Stimulated activated memory B cell treated with anti-CD40 and anti-IgM and Interleukin-4, amounts not matched to agents 10 μg/mL and 1 μg/mL and 100 μg/mL, for 72 hours (primary cell): ENCODE data around the gene TRIM13.
"Not testable (repeated sequence)": the region's sequence is repeated elsewhere in the genome, so short reads cannot be mapped to it uniquely, and the experiment has no call there.

ENCODE experiments used
- ATAC-seq: fragments of 150-1000 bp; cut with Tn5 transposase; 2 replicates; pipeline ENCODE4 v1.10.0; 2021
- H3K27ac Mint-ChIP-seq: one replicate; pipeline ENCODE4 v1.8.0; 2022; ENCODE audit warnings: mild to moderate bottlenecking, mixed read lengths
- H3K27me3 Mint-ChIP-seq: one replicate; pipeline ENCODE4 v1.8.0; 2022; ENCODE audit warnings: mixed read lengths
- H3K36me3 Mint-ChIP-seq: one replicate; pipeline ENCODE4 v1.8.0; 2022; ENCODE audit warnings: mixed read lengths
- H3K4me1 Mint-ChIP-seq: one replicate; pipeline ENCODE4 v1.8.0; 2022; ENCODE audit warnings: mixed read lengths
- H3K4me3 Mint-ChIP-seq: one replicate; pipeline ENCODE4 v1.8.0; 2022; ENCODE audit warnings: mild to moderate bottlenecking, moderate library complexity, mixed read lengths
- H3K9me3 Mint-ChIP-seq: one replicate; pipeline ENCODE4 v1.8.0; 2022; ENCODE audit warnings: mixed read lengths

The TRIM13 gene

GRCh38 chr13:50015750-50016149 lies 18.9 kb downstream of the TRIM13 start:
- H3K27me3 Mint-ChIP-seq = no peaks in the 10 kb centered on the region
- H3K4me3 Mint-ChIP-seq = no peak overlapping the region
- peak overlapping the region; percentile 24 for H3K27ac Mint-ChIP-seq
- H3K9me3 Mint-ChIP-seq = no peaks in the 10 kb centered on the region
- ATAC-seq = no peak
- H3K4me1 Mint-ChIP-seq = peaks cover 37% of the 10 kb centered on the region
- H3K36me3 Mint-ChIP-seq = peaks cover 66% of the 10 kb centered on the region

GRCh38 chr13:50016444-50016843 lies 19.6 kb downstream of the TRIM13 start:
- Mint-ChIP-seq H3K9me3 (no peaks in the 10 kb centered on the region), H3K4me3 (no peak overlapping the region), H3K4me1 (peaks cover 37% of the 10 kb centered on the region), H3K27me3 (no peaks in the 10 kb centered on the region), H3K27ac (peak overlapping the region; percentile 24), H3K36me3 (peaks cover 64% of the 10 kb centered on the region)
- no peak for ATAC-seq

- Mint-ChIP-seq H3K36me3 (peaks cover 50% of the 10 kb centered on the region), H3K9me3 (no peaks in the 10 kb centered on the region), H3K4me3 (no peak overlapping the region), H3K27ac (no peak overlapping the region), H3K4me1 (peaks cover 33% of the 10 kb centered on the region), H3K27me3 (no peaks in the 10 kb centered on the region)
- ATAC-seq = no peak
Observed at GRCh38 chr13:50017819-50018218, 21.0 kb downstream of the TRIM13 start.

- Mint-ChIP-seq H3K36me3 (peaks cover 22% of the 10 kb centered on the region), H3K27ac (no peak overlapping the region), H3K27me3 (no peaks in the 10 kb centered on the region), H3K4me1 (peaks cover 28% of the 10 kb centered on the region), H3K4me3 (no peak overlapping the region), H3K9me3 (no peaks in the 10 kb centered on the region)
- no peak for ATAC-seq
Observed at GRCh38 chr13:50025436-50025835, 28.6 kb downstream of the TRIM13 start.

DNA sequence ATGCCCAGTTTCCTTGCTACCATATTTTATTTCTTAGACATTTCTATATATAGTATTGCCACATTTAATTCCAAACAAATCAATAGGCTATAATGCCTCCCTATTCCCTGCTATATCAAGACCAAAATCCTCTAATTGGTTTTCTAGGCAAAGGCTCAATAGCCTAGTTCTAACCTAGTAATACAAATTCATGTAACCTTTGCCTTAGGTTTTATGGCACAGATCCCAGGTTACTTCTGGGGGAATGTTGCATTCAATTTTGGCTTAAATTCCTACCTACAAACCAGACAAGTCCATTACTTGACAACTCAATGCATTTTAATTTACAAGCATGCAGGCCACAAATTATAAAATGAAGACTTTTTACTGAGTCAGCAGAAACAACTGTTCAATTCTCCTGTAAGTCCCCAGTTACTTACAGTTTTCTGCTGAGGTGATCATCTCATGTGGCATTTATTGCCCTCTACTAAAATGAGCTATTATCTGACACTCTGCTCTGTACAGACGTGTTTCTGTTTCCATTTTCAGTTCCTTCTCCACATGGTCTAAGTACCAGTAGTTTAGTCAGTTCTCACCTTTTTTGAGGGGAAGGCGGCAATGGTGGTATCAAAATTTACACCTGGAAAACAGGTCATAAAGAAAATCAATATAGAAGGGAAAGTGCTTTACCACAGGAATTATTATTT lies 30.1 kb downstream of the TRIM13 start:
- Mint-ChIP-seq H3K27ac (peak overlapping the region; percentile 27), H3K9me3 (no peaks in the 10 kb centered on the region), H3K4me1 (peaks cover 28% of the 10 kb centered on the region), H3K36me3 (peaks cover 18% of the 10 kb centered on the region), H3K27me3 (no peaks in the 10 kb centered on the region), H3K4me3 (no peak overlapping the region)
- ATAC-seq = peak; percentile 99

DNA sequence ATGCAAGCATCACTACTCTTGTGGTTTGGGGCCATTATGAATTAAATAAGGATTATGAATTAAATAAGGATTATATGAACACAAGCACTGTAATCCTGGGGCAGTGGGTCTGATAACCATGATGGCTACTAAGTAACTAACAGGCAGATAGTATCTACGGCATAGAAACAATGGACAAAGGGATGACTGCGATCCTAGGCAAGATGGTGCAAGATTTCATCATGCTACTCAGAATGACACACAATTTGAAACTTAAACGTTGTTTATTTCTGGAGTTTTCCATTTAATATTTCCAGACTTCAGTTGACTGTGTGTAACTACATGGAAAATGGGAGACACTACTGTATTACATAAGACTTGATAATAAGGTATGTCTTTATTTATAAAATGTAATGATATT lies 33.5 kb downstream of the TRIM13 start:
- Mint-ChIP-seq H3K27ac (no peak overlapping the region), H3K4me1 (peaks cover 38% of the 10 kb centered on the region), H3K27me3 (no peaks in the 10 kb centered on the region), H3K9me3 (no peaks in the 10 kb centered on the region), H3K4me3 (no peak overlapping the region), H3K36me3 (peaks cover 8% of the 10 kb centered on the region)
- ATAC-seq = no peak

DNA sequence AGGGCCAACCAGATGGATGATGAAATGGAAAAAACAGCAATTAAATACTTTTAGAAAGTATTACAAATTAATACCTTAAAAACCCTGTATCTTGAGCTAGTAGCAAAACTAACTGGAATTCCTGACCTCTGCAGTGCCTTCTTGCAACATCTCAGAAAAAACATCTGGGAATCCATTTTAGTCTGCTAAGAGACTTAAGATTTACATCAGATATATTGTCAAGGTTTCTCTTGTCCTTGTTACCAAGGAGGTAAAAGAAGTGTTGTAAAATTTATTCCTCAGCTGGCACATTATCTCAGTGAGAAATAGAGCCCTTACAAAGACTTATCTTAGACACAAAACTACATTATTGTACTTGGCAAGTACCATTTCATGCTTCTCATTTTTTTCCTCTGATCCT lies 36.9 kb downstream of the TRIM13 start:
- ATAC-seq = no peak
- H3K9me3 Mint-ChIP-seq = no peaks in the 10 kb centered on the region
- no peaks in the 10 kb centered on the region for H3K27me3 Mint-ChIP-seq
- H3K4me1 Mint-ChIP-seq = peaks cover 17% of the 10 kb centered on the region
- H3K36me3 Mint-ChIP-seq = no peaks in the 10 kb centered on the region
- H3K27ac Mint-ChIP-seq = no peak overlapping the region
- no peak overlapping the region for H3K4me3 Mint-ChIP-seq

- no peaks in the 10 kb centered on the region for H3K27me3 Mint-ChIP-seq
- H3K4me1 Mint-ChIP-seq = peaks cover 11% of the 10 kb centered on the region
- H3K4me3 Mint-ChIP-seq = no peak overlapping the region
- H3K27ac Mint-ChIP-seq = no peak overlapping the region
- H3K9me3 Mint-ChIP-seq = no peaks in the 10 kb centered on the region
- H3K36me3 Mint-ChIP-seq = peaks cover 8% of the 10 kb centered on the region
- ATAC-seq = no peak
Observed at GRCh38 chr13:50037788-50038187, 40.9 kb downstream of the TRIM13 start.

DNA sequence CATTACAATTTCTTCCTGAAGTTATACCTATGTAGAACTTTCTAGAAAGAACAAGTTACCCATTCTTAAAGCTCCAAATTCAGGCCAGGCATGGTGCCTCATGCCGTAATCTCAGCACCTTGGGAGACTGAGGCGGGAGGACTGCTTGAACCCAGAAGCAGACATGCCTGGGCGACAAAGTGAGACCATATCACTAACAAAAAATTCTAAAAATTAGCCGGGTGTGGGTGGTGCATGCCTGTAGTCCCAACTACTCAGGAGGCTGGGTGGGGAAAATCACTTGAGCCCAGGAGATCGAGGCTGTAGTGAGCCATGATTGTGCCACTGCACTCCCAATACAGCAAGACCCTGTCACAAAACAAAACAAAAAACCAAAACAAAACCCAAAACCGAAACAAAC lies 41.4 kb downstream of the TRIM13 start:
- H3K4me1 Mint-ChIP-seq = peaks cover 8% of the 10 kb centered on the region
- no peak for ATAC-seq
- no peaks in the 10 kb centered on the region for H3K9me3 Mint-ChIP-seq
- no peak overlapping the region for H3K27ac Mint-ChIP-seq
- no peak overlapping the region for H3K4me3 Mint-ChIP-seq
- peaks cover 12% of the 10 kb centered on the region for H3K36me3 Mint-ChIP-seq
- H3K27me3 Mint-ChIP-seq = no peaks in the 10 kb centered on the region

DNA sequence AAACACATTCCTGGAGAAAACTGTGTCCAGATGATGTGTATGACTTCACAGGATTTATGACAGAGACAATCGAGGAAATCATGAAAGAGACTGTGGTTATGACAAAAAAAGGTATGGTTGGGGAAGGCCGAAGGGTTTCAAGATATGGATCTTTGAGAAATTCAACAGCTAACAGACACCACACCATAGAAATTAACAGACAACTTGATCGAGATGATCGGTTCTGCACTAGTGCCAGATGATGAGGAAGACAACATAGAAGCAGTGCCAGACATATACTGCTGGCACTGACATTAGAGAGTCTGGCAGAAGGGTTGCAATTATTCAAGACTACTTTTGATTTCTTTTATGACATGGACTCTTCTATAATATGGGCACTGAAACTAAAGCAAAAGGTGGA lies 55.6 kb downstream of the TRIM13 start:
- Mint-ChIP-seq H3K27me3 (no peaks in the 10 kb centered on the region), H3K36me3 (peaks cover 33% of the 10 kb centered on the region), H3K4me1 (peaks cover 24% of the 10 kb centered on the region), H3K9me3 (peaks cover 3% of the 10 kb centered on the region), H3K4me3 (no peak overlapping the region), H3K27ac (no peak overlapping the region)
- ATAC-seq = no peak

DNA sequence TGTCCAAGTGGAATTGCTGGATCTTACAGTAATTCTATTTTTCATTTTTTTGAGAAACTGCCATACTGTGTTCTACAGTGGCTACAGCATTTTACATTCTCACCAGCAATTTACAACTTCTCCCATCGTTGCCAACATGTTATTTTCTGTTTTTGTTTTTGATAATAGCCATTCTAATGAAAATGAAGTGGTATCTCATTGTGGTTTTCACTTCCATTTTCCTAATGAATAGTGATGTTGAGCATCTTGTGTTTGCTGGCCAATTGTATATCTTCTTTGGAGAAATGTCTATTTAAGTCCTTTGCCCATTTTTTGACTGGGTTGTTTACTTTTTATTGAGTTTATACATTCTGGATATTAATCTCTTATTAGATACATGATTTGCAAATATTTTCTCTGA lies 57.0 kb downstream of the TRIM13 start:
- Mint-ChIP-seq H3K27me3 (no peaks in the 10 kb centered on the region), H3K4me1 (peaks cover 24% of the 10 kb centered on the region), H3K36me3 (peaks cover 39% of the 10 kb centered on the region), H3K4me3 (no peak overlapping the region), H3K27ac (peak overlapping the region; percentile 8), H3K9me3 (peaks cover 3% of the 10 kb centered on the region)
- ATAC-seq = no peak

DNA sequence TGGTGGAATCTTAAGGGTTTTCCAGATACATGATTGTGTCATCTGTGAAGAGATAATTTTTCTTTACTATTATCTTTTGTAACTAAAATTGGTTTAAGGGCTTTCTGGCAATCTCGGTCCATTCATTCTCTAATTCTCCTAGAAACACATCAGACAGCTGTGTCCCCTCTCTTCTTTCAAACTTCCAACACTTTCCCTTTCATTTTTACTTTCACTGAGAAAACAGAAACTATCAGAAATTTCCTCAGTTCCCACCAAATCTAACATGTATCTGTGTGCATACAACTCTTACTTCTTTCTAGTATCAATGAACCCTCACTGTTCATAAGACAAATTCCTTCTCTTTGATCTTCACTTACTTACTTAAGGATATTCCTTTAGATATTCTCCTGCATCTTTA lies 58.6 kb downstream of the TRIM13 start:
- Mint-ChIP-seq H3K27ac (no peak overlapping the region), H3K36me3 (peaks cover 42% of the 10 kb centered on the region), H3K4me1 (peaks cover 24% of the 10 kb centered on the region), H3K9me3 (peaks cover 3% of the 10 kb centered on the region), H3K27me3 (no peaks in the 10 kb centered on the region), H3K4me3 (no peak overlapping the region)
- ATAC-seq = no peak

DNA sequence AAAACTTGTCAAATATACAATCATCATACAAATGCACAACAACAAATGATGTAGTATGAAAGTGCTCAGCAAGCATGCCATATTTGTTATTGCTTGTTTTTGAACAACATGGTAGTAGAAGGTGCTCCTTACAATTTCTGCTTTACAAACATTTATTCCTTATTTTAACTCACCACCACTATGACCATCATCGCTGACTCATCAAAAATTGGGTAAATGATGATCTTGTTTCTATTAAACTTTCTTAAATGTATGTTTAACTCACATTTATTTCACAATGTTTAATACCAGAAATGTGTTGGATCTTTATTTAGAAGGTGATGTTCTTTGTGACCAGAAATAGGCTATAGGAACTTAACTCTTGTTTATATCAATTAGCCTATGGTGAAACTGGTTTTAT lies 63.9 kb downstream of the TRIM13 start:
- Mint-ChIP-seq H3K36me3 (peaks cover 15% of the 10 kb centered on the region), H3K9me3 (no peaks in the 10 kb centered on the region), H3K27me3 (no peaks in the 10 kb centered on the region), H3K27ac (no peak overlapping the region), H3K4me1 (peaks cover 2% of the 10 kb centered on the region), H3K4me3 (no peak overlapping the region)
- no peak for ATAC-seq

- not testable (repeated sequence) for H3K4me1 Mint-ChIP-seq, H3K4me3 Mint-ChIP-seq, H3K27me3 Mint-ChIP-seq, H3K9me3 Mint-ChIP-seq, H3K27ac Mint-ChIP-seq, ATAC-seq
- H3K36me3 Mint-ChIP-seq = peaks cover 27% of the 10 kb centered on the region
Observed at GRCh38 chr13:50062336-50062735, 65.5 kb downstream of the TRIM13 start.

- Mint-ChIP-seq H3K9me3 (no peaks in the 10 kb centered on the region), H3K4me1 (no peaks in the 10 kb centered on the region), H3K27me3 (no peaks in the 10 kb centered on the region), H3K4me3 (no peak overlapping the region), H3K27ac (no peak overlapping the region), H3K36me3 (peaks cover 25% of the 10 kb centered on the region)
- no peak for ATAC-seq
Observed at GRCh38 chr13:50065712-50066111, 68.9 kb downstream of the TRIM13 start.
